GM19193 (cell line): ENCODE measurements around the gene SND1.

ENCODE experiments used
- POLR2A ChIP-seq: IDR thresholded peaks from 4 replicates; pipeline ENCODE4 v1.6.1; 2011; ENCODE audit not compliant: insufficient read depth, insufficient read length; ENCODE audit errors: extremely low read depth

Gene SND1

DNA sequence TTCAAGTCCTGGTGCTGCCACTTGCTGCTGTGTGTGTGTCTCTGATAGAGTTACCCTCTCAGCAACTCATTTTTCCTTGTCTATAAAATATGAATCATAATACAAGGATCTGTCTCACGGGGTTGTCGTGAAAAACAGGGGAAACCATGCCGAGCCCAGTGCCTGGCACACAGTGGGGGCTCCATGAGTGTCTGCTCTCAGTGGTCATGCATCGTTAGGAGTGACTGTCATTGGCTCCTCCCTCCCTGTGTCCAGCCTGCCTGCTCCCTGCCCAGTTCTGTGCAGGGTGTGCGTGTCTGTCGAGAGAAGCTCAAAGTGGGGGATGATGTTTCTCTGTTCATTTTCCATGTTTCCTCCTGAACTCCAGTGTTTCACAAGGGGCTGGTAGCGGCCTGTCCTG, 462.8 kb downstream of the SND1 start:
- no peak for TF ChIP-seq POLR2A

DNA sequence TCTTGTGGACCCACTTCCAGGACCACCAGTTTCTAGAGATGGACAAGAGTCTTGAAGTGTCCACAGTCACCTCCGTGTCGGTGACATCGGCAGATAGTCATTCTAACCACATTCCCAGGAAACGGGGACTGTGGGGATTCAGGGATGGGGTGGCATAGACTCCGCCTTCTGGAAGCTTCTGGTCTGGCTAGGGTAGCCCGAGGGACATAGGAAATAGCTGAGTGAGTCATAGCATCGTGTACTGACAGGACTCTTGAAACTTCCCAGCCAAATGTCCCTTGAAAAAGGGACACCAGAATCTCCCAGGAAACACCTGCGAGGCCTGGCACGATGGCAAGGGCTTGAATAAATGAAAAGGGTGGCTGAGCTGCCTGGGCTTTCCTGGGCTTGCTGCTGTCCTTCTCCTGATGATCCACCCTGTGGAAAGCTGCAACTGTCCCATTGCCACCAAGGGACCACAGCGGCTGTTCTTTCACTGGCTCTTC, 463.4 kb downstream of the SND1 start:
- no peak for TF ChIP-seq POLR2A

DNA sequence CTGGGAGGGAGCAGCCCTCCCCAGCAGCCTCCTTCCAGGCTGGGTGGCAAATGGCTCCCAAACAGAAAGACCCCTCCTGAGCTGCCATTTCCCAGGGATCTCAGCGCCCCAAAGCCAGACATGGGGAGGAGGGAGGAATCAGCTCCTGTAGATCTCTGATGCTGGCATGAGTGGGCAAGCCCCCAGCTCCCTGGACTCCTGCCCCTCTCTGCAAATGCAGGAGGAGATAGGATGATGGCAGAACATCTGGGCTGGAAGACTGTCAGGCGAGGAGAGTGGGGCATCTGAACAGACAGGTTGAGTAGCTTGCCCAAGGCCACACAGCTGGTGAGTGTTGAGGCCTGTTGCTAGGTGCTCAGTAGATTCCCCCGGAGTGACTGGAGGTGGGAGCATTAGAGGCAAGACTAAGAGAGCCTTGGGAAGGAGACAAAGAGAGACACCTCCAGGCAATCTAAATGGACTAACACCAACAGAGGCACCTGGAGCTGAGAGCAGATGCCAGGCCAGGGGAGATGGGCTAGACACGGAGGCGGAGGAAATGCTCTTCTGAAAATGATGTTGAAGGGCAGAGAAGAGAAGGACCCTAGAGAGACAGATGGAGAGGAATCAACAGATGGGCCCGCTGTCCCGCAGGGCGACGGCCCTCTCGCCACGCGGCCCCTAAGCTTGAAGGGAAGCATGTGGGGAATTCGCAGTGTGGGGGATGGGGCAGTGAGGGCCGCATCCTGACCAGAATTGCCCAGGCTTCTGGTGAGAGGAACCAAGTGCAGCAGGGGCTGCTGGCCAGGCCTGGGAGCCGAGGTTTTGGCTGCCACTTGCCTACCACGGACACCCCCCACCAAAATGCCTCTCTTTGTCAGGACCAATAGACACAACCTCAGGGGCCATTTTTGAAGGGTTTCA, 464.1 kb downstream of the SND1 start:
- no peak for TF ChIP-seq POLR2A

DNA sequence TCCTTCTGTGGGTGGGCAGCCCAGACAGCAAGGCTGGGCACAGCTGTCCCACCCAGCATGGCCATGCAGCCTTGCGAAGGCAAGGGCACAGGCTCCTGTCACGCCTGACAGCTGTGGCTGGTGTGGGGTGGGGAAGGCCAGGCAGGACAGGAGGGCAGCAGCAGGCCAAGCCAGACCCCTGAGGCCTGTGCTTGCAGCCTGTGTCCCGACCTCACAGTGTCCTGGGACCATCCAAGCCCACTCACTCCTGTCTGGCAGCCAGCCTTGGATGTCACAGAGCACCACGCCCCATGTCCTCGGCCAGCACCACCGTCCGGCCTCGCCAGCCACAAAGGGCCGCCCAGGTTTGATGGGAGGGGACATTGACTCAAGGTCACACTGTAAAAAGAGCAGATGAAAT, 464.7 kb downstream of the SND1 start:
- TF ChIP-seq POLR2A: no peak

DNA sequence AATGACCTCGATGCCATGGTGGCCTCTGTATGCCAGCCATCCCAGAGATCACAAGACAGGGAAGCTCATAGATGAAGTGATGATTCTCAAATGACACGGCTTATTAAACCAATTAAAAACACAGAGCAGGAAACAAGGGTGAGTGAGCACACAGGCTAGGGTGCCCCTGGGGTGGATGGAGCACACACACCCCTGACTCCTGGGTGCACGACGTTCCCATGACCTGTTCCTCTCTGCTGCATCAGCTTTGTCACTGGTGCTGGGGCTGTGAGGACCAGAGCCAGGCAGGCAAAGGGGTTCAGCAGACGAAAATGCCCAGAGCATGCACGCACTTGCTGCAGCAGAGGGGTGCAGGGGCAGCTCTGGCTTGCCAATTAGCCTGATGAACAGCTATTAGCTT, 465.7 kb downstream of the SND1 start:
- TF ChIP-seq POLR2A: no peak

DNA sequence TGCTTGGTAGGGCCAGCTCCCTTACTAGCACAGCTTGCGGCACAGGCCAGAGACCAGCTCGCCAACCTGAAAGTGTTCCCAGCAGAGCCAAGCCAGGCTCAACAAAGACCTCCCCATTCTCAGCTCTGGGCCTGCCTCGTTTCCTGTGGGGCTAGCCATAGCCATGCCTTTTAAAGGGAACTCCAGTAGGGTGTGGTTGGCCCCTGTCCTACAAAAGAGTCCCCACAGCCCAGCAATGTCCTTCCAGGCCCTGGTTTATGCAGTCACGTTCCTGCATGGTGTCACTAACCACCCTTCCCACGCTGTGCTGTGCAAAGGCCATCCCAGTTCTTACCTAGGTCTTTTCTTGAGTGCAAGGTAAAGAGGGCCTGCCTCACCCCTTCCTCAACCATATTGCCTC, 467.0 kb downstream of the SND1 start:
- no peak for TF ChIP-seq POLR2A

DNA sequence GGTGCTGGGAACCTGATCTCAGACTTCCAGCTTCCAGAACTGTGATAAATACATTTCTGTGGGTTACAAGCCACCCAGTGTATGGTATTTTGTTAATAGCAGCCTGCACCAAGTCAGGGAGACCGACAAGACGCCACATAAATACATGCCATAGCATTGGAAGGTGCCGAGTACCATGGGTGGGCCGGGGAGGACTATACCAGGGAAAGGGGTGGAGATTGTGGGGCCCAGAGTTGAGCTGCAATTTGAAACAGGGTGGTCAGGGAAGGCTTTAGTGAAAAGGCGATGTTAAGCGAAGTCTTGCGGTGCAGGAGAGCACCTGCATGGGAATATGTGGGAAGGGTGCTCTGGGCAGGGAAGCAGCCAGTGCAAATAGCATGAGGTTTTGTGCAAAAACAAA, 468.1 kb downstream of the SND1 start:
- TF ChIP-seq POLR2A: no peak

DNA sequence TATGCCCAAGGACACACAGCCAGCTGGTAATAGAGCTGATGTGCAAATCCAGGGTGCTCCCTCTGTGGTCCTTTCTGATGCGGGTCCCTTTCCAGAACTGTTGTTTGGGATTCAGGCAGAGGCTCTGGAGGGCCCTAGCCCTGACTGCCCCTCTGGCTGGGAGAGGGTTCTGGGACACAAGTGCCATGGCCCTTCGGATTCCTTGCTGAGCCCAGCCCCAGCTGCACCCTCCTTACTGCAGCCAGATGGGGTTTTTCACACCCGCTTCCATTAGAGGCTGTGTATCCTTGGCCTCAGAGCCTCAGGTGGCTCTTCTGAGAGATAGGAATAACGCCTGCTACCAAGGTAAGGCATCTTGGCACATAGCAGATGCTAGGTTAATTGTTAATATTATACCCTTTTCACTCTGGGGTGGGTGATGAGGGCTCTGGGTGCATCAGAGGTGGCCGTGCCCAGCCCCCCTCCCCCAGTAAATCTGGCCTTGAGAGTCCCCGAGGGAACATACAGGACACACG, 469.0 kb downstream of the SND1 start:
- TF ChIP-seq POLR2A: no peak

DNA sequence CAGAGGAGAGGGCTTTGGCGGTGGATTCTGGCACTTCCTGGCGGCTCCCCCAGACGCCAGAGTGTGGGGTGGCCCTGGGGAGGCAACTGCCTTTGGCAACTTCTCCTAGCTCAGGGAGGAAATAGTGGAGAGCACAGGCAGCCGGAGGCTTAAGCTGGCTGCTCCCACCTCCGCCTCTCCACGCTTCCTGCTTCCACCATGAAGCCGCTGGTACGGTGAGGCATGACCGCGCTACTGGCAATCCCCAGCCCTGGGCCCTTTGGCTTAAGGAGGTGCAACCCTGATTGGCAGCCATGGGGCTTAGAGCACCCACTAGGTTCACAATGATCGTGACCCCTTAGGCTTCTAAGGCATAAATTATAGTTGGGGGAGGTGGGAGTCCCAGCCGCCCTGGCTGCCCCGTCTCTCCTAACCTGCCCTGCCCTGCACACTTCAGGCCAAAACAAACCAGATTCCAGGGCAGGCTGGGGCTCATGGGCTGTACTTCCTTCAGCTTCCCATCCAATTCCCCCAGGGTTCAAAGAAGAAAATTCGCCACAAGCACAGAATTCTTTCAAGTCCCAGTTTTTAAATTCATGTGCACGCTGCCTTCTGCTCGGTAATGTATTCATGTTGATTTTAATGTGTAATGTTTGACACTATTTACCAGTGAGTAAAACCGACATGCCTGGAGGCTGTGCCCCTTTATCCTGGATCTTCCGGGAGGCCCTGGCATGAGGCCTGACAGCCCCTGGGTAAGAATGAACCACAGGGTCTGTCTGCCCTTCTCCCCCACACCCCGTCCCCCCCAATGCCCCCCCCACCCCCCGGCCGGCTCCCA, 469.9 kb downstream of the SND1 start:
- no peak for TF ChIP-seq POLR2A

DNA sequence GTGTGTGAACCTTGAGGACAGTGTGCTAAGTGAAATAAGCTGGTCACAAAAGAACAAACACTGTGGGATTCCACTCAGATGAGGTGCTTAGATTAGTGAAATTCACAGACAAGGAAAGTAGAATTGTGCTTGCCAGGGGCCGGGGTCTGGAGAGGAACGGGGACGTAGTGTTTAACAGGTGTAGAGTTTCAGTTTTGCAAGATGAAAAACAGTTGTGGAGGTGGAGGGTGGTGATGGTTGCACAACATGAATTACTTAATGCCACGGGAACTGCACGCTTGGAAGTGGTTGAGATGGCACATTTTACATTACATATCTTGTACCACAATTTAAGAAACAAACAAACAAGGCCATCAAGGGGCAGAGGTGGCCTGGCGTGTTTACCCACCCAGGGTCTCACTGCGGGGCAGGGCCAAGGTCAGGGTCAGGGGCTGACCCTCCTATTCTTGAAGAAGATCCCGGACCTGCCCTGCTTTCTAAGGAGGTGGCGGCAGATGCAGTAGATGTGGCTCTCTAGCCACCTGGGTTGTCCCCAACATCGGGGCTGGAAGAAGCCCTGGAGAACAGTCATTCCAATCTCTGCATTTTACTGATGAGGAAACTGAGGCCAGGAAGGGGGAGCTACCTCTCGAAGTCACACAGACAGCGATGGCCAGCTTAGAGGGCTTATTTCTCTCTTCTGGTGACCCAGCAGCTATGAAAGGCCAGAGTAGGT, 470.7 kb downstream of the SND1 start:
- TF ChIP-seq POLR2A: no peak

DNA sequence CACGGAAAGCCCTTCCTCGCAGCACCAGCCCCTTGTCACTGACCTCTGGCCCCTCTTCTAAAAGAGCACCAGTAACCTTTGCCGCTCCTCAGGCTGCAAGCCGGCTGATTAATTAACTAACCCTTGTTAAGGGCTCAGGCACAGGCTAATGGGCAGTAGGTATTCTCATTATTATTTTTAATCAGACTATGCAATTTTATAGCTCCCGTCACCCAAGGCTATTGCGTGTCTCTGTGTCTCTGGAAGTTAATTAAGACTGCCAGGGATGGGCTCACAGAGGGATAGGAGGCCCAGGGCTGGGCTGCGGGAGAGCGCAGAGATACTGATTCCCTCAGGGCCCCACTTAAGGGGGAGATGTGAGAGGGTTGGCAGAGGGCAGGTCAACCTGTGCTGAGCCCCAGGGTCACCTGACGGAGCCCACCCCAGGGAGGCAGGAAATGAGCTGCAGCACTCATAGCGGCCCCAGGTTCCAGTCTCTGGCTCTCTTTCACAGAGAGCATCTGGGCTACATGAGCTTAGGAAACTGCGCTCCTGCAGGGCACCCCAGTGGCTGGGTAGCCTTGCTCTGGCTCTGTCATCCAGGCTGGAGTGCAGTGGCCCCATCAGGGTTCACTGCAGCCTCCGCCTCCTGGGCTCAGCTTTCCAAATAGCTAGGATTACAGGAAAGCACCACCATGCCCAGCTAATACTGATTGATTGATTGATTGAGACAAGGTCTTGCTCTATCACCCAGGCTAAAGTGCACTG, 471.5 kb downstream of the SND1 start:
- no peak for TF ChIP-seq POLR2A

DNA sequence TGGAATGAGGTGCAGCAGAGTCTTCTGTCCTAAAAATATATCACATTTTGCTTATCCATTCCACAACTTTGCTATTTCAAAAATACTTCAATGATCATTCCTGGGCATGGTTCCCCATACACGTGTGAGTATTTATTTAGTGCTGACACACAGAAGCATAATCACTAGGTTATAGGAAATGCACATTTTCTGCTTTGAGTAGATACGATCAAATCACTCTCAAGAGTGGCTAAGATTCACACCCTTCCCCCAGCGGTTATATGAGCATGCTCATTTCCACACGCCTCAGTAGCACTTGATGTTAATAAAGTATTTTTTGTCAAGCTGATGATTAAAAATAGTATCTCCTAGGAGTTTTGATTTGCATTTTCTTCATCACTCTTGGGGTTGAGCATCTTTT, 472.8 kb downstream of the SND1 start:
- no peak for TF ChIP-seq POLR2A

DNA sequence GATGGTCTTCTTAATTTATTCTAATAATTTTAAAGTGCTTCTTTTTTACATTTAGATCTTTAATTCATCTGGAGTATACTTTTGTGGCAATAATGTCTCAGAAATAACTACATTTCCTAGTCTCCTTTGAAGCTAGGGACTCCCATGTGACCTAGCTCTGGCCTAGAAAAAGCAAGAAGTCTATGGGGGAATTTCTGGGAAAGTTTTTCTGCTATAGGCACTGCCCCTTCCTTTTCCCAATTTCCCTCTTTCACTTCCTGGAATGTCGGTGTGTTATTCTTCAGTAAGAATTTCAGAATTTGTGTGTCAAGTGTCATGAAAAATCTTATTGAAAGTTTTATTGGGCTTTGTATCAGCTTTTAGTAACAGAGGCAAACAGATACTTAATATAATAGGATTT, 473.8 kb downstream of the SND1 start:
- TF ChIP-seq POLR2A: no peak

DNA sequence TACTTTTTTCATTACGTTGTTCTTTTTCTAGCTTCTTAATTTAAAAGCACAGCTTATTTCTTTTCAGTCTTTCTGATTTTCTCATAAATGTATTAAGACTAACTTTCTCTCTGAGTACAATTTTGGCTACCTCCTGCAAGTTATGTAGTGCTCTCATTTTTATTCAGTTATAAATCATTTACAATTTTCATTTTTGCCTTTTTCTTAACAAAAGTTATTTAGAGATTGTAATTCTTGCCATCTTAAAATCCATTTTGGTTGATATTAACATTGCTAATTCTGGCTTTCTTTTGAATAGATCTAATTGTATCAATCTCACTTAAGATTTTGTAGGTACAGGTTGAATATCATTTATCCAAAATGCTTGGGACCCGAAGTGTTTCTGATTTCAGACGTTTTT, 476.4 kb downstream of the SND1 start:
- no peak for TF ChIP-seq POLR2A

DNA sequence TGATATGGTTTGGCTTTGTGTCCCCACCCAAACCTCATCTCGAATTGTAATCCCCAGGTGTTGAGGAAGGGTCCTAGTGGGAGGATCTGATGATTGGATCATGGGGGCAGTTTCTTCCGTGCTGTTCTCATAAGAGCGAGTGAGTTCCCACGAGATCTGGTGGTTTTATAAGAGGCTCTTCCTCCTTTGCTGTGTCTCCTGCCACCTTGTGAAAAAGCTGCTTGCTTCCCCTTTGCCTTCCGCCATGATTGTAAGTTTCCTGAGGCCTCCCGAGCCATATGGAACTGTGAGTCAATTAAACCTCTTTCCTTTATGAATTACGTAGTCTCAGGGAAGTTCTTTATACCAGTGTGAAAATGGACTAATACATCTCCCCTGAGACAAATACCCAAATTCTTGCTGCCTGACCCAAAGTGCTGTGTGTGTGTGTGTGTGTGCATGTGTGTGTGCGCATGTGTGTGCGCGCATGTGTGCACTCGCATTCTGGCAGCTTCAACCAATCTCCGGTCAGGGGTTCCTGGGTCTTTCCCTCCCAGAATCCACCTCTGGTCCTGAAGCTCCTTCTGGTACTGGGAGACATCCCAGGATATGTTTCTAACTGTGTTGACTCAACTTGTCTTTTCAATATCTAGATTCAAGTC, 477.4 kb downstream of the SND1 start:
- TF ChIP-seq POLR2A: no peak

DNA sequence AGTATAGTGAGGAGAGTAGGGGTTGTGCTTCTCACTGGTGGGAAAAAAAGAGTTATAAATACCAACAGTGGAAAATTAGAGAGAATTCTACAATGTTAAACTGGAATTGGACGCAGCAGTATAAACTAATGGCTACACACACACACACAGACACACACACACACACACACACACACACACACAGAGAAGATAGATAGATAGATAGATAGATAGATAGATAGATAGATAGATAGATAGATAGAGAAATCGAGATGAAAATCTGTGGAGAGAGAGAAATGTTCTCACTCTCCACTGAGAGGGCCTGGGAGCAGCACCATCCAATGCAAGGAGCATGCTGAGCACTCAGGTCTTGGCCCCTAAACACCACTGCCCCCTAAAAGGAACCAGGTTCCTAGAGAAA, 479.1 kb downstream of the SND1 start:
- no peak for TF ChIP-seq POLR2A
